MCF 10A (cell line): ENCODE measurements around the gene REV3L. TPM values are rescaled to one million over a fixed set of nuclear protein-coding genes. Genes with fewer than 3 reads are reported as not detected.

Source experiments
- BruUV-seq: library from RNA; stranded (reverse); fragments of 400-500 nt; replicated peaks from 2 replicates; lab custom pipeline; 2021; lab: Mats Ljungman, UMichigan
- CTCF ChIA-PET: fragments of 300-600 bp; sonication (Branson Sonifier 250); formaldehyde crosslinking; extraction: SDS; loops from one replicate; lab custom pipeline; 2021; ENCODE audit warnings: antibody characterized with exemption, inconsistent platforms; lab: Yijun Ruan, JAX
- POLR2A ChIA-PET: fragments of 300-600, 350-650 bp; sonication (Branson Sonifier 250); formaldehyde crosslinking; extraction: SDS; loops from one replicate; lab custom pipeline; 2020; ENCODE audit warnings: antibody characterized with exemption, inconsistent platforms; lab: Yijun Ruan, JAX
- DNase-seq: peaks from one replicate; pipeline ENCODE4 v3.0.0-alpha.2; 2018; ENCODE audit not compliant: unreplicated experiment
- H3K27ac Mint-ChIP-seq: one replicate; pipeline ENCODE4 v1.8.0; 2022; ENCODE audit warnings: mild to moderate bottlenecking, low read depth, mixed read lengths; ENCODE audit not compliant: unreplicated experiment
- H3K27me3 Mint-ChIP-seq: one replicate; pipeline ENCODE4 v1.8.0; 2022; ENCODE audit warnings: mixed read lengths; ENCODE audit not compliant: insufficient read depth, unreplicated experiment
- H3K36me3 Mint-ChIP-seq: one replicate; pipeline ENCODE4 v1.8.0; 2022; ENCODE audit warnings: mild to moderate bottlenecking, moderate library complexity, mixed read lengths; ENCODE audit not compliant: insufficient read depth, unreplicated experiment
- H3K4me1 Mint-ChIP-seq: one replicate; pipeline ENCODE4 v1.8.0; 2022; ENCODE audit warnings: mixed read lengths; ENCODE audit not compliant: insufficient read depth, unreplicated experiment
- H3K4me3 Mint-ChIP-seq: one replicate; pipeline ENCODE4 v1.8.0; 2022; ENCODE audit warnings: mild to moderate bottlenecking, moderate library complexity, mixed read lengths; ENCODE audit not compliant: unreplicated experiment
- H3K9me3 Mint-ChIP-seq: one replicate; pipeline ENCODE4 v1.8.0; 2022; ENCODE audit warnings: mixed read lengths; ENCODE audit not compliant: unreplicated experiment
- intact Hi-C: fragments of 100-400 bp; cut with micrococcal nuclease; formaldehyde crosslinking; loops from 2 replicates; pipeline ENCODE4 v1.14.1; 2022
- total RNA-seq: library from RNA; stranded (reverse); gene quantifications from 2 replicates; pipeline ENCODE4 v1.2.3, GENCODE V29; 2022
- TF ChIP-seq, protein P1 (sequence below): fragments of 200-600 bp; IDR thresholded peaks from one replicate; pipeline ENCODE4 v1.8.0; 2022; ENCODE audit warnings: antibody characterized with exemption, mild to moderate bottlenecking; ENCODE audit not compliant: unreplicated experiment

REV3L gene
- total RNA-seq, 1 experiment from 2014 or later, result 31.2 TPM

GRCh38 chr6:111427341-111428116 lies 55.5 kb downstream of the REV3L start:
- TF ChIP-seq, protein P1, sequence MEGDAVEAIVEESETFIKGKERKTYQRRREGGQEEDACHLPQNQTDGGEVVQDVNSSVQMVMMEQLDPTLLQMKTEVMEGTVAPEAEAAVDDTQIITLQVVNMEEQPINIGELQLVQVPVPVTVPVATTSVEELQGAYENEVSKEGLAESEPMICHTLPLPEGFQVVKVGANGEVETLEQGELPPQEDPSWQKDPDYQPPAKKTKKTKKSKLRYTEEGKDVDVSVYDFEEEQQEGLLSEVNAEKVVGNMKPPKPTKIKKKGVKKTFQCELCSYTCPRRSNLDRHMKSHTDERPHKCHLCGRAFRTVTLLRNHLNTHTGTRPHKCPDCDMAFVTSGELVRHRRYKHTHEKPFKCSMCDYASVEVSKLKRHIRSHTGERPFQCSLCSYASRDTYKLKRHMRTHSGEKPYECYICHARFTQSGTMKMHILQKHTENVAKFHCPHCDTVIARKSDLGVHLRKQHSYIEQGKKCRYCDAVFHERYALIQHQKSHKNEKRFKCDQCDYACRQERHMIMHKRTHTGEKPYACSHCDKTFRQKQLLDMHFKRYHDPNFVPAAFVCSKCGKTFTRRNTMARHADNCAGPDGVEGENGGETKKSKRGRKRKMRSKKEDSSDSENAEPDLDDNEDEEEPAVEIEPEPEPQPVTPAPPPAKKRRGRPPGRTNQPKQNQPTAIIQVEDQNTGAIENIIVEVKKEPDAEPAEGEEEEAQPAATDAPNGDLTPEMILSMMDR, result no peak
- intact Hi-C loops, result loop anchor here (2.0 kb wide), 1 partner anchor 51 kb away; no protein-coding TSS in a partner anchor
- Mint-ChIP-seq H3K27ac (peak overlapping the region; percentile 56), H3K9me3 (peaks cover 30% of the 10 kb centered on the region), H3K36me3 (peaks cover 9% of the 10 kb centered on the region), H3K4me1 (peaks cover 44% of the 10 kb centered on the region), H3K27me3 (no peaks in the 10 kb centered on the region), H3K4me3 (peak overlapping the region; percentile 61)
- CTCF ChIA-PET, result interaction anchor here (3.3 kb wide), 1 partner anchor 51 kb away, joined by 19 read pairs; no protein-coding TSS in a partner anchor
- BruUV-seq, result no TSS peak
- peak; percentile 89 for DNase-seq
- POLR2A ChIA-PET, result interaction anchor here (0.7 to 1.6 kb wide), 5 partner anchors 34 to 569 kb away, joined by 3 to 7 read pairs (median 3); partner anchors contain the start of gene REV3L

GRCh38 chr6:111423960-111424846 lies 58.8 kb downstream of the REV3L start:
- intact Hi-C loops, result no loop called here
- H3K27ac Mint-ChIP-seq, result no peak overlapping the region
- BruUV-seq, result no TSS peak
- POLR2A ChIA-PET, result interaction anchor here (0.6 to 2.0 kb wide), 5 partner anchors 37 to 179 kb away, joined by 3 to 6 read pairs (median 4); partner anchors contain the start of gene REV3L
- no peak overlapping the region for H3K4me3 Mint-ChIP-seq
- H3K9me3 Mint-ChIP-seq, result peaks cover 17% of the 10 kb centered on the region
- CTCF ChIA-PET, result interaction anchor here (0.6 to 3.3 kb wide), 4 partner anchors 26 to 99 kb away, joined by 3 to 19 read pairs (median 4); no protein-coding TSS in a partner anchor
- peaks cover 40% of the 10 kb centered on the region for H3K4me1 Mint-ChIP-seq
- peaks cover 16% of the 10 kb centered on the region for H3K36me3 Mint-ChIP-seq
- peak; percentile 26 for DNase-seq
- TF ChIP-seq, protein P1, result no peak
- no peaks in the 10 kb centered on the region for H3K27me3 Mint-ChIP-seq

DNA sequence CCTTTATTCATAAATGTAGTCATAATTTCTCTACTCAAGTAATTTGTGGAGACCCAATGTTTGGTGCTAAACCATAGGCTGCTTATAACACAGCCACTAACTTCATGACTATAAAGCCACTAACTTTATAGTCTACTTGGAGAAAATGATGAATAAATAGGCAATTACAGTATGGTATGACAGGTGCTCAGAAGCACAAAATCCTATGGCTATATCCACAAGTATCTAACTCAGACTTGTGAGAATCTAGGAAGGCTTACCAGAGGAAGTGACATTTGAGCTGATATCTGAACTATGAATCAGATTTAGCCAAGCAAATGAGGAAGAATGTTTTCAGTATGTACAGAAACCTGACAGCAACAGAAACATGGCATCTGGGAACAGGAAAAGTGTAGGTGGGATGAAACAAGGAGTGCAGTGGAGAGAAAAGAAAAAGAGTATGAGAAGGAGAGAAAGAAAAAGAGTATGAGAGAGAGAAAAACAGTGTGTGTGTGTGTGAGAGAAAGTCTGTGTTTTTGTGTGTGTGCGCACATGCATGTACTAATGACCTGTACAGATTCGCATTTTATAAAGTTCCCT lies 59.9 kb downstream of the REV3L start:
- TF ChIP-seq, protein P1, result no peak
- H3K9me3 Mint-ChIP-seq, result peaks cover 7% of the 10 kb centered on the region
- BruUV-seq, result no TSS peak
- H3K4me1 Mint-ChIP-seq, result peaks cover 48% of the 10 kb centered on the region
- H3K27me3 Mint-ChIP-seq, result no peaks in the 10 kb centered on the region
- no peak overlapping the region for H3K4me3 Mint-ChIP-seq
- peak overlapping the region; percentile 4 for H3K27ac Mint-ChIP-seq
- intact Hi-C loops, result no loop called here
- DNase-seq, result no peak
- CTCF ChIA-PET, result no interaction called here
- POLR2A ChIA-PET, result interaction anchor here (0.7 to 2.0 kb wide), 4 partner anchors 41 to 58 kb away, joined by 4 to 6 read pairs (median 4); no protein-coding TSS in a partner anchor
- H3K36me3 Mint-ChIP-seq, result peaks cover 9% of the 10 kb centered on the region
